Measurements from ENCODE around the gene FGFBP3. TPM values are rescaled to one million over a fixed set of nuclear protein-coding genes. Genes with fewer than 3 reads are reported as not detected.

Gene FGFBP3
- polyA plus RNA-seq, 1 of the 3 experiments (the other 2 are of a cell fraction): 1.3 TPM

DNA sequence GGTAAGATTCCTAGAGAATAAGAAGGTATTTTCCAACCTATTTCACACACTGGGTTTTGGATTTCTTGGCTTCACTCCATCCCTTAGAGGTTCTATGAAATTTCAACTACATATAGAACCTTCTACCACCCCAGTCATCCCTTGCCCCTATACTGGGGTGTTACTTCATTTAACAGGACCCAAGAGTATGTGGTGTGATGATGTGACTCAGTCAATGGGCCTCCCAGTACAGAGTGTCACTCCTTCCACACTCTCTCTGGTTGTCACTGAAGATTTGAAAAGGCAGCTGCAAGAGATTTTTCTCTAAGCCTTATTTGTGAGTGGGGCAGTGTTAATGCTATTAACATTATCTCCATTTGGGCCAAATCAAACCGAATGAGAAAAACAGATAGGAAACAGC lies 33.5 kb downstream of the FGFBP3 start:
- TF ChIP-seq GATA2 (CRISPR knock-in tag; IDR thresholded peaks at IDR 0.05): no peak
- no peak for TF ChIP-seq GABPA (IDR thresholded peaks at IDR 0.05; ENCODE audit: low read depth)
- TF ChIP-seq NRF1 (IDR thresholded peaks at IDR 0.05; ENCODE audit: low read depth, low read length): no peak
- no peak for TF ChIP-seq TEAD4 (IDR thresholded peaks at IDR 0.05; ENCODE audit: borderline replicate concordance, insufficient read depth)
- TF ChIP-seq, protein P1, sequence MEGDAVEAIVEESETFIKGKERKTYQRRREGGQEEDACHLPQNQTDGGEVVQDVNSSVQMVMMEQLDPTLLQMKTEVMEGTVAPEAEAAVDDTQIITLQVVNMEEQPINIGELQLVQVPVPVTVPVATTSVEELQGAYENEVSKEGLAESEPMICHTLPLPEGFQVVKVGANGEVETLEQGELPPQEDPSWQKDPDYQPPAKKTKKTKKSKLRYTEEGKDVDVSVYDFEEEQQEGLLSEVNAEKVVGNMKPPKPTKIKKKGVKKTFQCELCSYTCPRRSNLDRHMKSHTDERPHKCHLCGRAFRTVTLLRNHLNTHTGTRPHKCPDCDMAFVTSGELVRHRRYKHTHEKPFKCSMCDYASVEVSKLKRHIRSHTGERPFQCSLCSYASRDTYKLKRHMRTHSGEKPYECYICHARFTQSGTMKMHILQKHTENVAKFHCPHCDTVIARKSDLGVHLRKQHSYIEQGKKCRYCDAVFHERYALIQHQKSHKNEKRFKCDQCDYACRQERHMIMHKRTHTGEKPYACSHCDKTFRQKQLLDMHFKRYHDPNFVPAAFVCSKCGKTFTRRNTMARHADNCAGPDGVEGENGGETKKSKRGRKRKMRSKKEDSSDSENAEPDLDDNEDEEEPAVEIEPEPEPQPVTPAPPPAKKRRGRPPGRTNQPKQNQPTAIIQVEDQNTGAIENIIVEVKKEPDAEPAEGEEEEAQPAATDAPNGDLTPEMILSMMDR (IDR thresholded peaks at IDR 0.05): no peak
- TF ChIP-seq TAF1 (IDR thresholded peaks at IDR 0.05; ENCODE audit: borderline replicate concordance, low read depth, low read length): no peak
- TF ChIP-seq RFX5 (IDR thresholded peaks at IDR 0.05; ENCODE audit: low read length): no peak
- TF ChIP-seq RCOR1 (IDR thresholded peaks at IDR 0.05; ENCODE audit: low read length): no peak
- TF ChIP-seq ELF1 (IDR thresholded peaks at IDR 0.05): no peak
- TF ChIP-seq FOXJ3 (CRISPR knock-in tag; IDR thresholded peaks at IDR 0.05): no peak
- TF ChIP-seq, protein P2, sequence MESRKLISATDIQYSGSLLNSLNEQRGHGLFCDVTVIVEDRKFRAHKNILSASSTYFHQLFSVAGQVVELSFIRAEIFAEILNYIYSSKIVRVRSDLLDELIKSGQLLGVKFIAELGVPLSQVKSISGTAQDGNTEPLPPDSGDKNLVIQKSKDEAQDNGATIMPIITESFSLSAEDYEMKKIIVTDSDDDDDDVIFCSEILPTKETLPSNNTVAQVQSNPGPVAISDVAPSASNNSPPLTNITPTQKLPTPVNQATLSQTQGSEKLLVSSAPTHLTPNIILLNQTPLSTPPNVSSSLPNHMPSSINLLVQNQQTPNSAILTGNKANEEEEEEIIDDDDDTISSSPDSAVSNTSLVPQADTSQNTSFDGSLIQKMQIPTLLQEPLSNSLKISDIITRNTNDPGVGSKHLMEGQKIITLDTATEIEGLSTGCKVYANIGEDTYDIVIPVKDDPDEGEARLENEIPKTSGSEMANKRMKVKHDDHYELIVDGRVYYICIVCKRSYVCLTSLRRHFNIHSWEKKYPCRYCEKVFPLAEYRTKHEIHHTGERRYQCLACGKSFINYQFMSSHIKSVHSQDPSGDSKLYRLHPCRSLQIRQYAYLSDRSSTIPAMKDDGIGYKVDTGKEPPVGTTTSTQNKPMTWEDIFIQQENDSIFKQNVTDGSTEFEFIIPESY (IDR thresholded peaks at IDR 0.05; ENCODE audit: borderline replicate concordance, low read depth): no peak
- TF ChIP-seq, protein P3, sequence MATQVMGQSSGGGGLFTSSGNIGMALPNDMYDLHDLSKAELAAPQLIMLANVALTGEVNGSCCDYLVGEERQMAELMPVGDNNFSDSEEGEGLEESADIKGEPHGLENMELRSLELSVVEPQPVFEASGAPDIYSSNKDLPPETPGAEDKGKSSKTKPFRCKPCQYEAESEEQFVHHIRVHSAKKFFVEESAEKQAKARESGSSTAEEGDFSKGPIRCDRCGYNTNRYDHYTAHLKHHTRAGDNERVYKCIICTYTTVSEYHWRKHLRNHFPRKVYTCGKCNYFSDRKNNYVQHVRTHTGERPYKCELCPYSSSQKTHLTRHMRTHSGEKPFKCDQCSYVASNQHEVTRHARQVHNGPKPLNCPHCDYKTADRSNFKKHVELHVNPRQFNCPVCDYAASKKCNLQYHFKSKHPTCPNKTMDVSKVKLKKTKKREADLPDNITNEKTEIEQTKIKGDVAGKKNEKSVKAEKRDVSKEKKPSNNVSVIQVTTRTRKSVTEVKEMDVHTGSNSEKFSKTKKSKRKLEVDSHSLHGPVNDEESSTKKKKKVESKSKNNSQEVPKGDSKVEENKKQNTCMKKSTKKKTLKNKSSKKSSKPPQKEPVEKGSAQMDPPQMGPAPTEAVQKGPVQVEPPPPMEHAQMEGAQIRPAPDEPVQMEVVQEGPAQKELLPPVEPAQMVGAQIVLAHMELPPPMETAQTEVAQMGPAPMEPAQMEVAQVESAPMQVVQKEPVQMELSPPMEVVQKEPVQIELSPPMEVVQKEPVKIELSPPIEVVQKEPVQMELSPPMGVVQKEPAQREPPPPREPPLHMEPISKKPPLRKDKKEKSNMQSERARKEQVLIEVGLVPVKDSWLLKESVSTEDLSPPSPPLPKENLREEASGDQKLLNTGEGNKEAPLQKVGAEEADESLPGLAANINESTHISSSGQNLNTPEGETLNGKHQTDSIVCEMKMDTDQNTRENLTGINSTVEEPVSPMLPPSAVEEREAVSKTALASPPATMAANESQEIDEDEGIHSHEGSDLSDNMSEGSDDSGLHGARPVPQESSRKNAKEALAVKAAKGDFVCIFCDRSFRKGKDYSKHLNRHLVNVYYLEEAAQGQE (IDR thresholded peaks at IDR 0.05; ENCODE audit: low read depth, low read length): no peak
- no peak for TF ChIP-seq MEF2A (IDR thresholded peaks at IDR 0.05; ENCODE audit: borderline replicate concordance, low read depth)
- no peak for TF ChIP-seq RXRA (IDR thresholded peaks at IDR 0.05; ENCODE audit: borderline replicate concordance, low read depth)
- TF ChIP-seq FOXM1 (IDR thresholded peaks at IDR 0.05; ENCODE audit: low read depth): no peak
- TF ChIP-seq, protein P4, sequence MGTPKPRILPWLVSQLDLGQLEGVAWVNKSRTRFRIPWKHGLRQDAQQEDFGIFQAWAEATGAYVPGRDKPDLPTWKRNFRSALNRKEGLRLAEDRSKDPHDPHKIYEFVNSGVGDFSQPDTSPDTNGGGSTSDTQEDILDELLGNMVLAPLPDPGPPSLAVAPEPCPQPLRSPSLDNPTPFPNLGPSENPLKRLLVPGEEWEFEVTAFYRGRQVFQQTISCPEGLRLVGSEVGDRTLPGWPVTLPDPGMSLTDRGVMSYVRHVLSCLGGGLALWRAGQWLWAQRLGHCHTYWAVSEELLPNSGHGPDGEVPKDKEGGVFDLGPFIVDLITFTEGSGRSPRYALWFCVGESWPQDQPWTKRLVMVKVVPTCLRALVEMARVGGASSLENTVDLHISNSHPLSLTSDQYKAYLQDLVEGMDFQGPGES (IDR thresholded peaks at IDR 0.05; ENCODE audit: low read depth, low read length): no peak
- TF ChIP-seq SMC3 (IDR thresholded peaks at IDR 0.05; ENCODE audit: low read depth, low read length): no peak
- no peak for TF ChIP-seq NFIC (IDR thresholded peaks at IDR 0.05; ENCODE audit: borderline replicate concordance)
- no peak for TF ChIP-seq JUND (IDR thresholded peaks at IDR 0.05)
- 95% methylated on average over 1 of the region's 1 CpG for WGBS (ENCODE audit: low lambda C conversion rate)
- no peaks in the 10 kb centered on the region for H3K36me3 ChIP-seq (replicated peaks in 1 of 2; ENCODE audit: control insufficient read depth in 1 of 2, insufficient read depth in 2 of 2, low read length in 1 of 2)
- H3K79me2 ChIP-seq (ENCODE audit: insufficient read depth): no peaks in the 10 kb centered on the region
- H3K4me3 ChIP-seq (ENCODE audit: low read depth in 2 of 2, low read length in 1 of 2): no peak overlapping the region
- no peaks in the 10 kb centered on the region for H3K27me3 ChIP-seq (ENCODE audit: insufficient read depth)
- no peak overlapping the region for H2AFZ ChIP-seq (ENCODE audit: low read depth)
- H4K20me1 ChIP-seq (ENCODE audit: insufficient read depth): no peaks in the 10 kb centered on the region
- H3K4me1 ChIP-seq (ENCODE audit: control insufficient read depth in 1 of 2, insufficient read depth in 2 of 2, low read depth in 1 of 2, low read length in 1 of 2): no peaks in the 10 kb centered on the region
- ChIA-PET POLR2A (no interaction called here), CTCF (no interaction called here)
- no peak overlapping the region for H3K9ac ChIP-seq
- no peak for DNase-seq
- H3K27ac ChIP-seq (ENCODE audit: low read depth in 2 of 2, low read length in 1 of 2): no peak overlapping the region
- H3K9me2 ChIP-seq: no peaks in the 10 kb centered on the region
- H3F3A ChIP-seq (replicated peaks; ENCODE audit: insufficient read depth): no peaks in the 10 kb centered on the region
- H3K9me3 ChIP-seq: no peaks in the 10 kb centered on the region
- no peak overlapping the region for H3K4me2 ChIP-seq

Measured in SK-N-SH (cell line).